ENCODE results near the gene ENDOV.
"Not testable (repeated sequence)": the region's sequence is repeated elsewhere in the genome, so short reads cannot be mapped to it uniquely, and the experiment has no call there.

The ENDOV gene

DNA sequence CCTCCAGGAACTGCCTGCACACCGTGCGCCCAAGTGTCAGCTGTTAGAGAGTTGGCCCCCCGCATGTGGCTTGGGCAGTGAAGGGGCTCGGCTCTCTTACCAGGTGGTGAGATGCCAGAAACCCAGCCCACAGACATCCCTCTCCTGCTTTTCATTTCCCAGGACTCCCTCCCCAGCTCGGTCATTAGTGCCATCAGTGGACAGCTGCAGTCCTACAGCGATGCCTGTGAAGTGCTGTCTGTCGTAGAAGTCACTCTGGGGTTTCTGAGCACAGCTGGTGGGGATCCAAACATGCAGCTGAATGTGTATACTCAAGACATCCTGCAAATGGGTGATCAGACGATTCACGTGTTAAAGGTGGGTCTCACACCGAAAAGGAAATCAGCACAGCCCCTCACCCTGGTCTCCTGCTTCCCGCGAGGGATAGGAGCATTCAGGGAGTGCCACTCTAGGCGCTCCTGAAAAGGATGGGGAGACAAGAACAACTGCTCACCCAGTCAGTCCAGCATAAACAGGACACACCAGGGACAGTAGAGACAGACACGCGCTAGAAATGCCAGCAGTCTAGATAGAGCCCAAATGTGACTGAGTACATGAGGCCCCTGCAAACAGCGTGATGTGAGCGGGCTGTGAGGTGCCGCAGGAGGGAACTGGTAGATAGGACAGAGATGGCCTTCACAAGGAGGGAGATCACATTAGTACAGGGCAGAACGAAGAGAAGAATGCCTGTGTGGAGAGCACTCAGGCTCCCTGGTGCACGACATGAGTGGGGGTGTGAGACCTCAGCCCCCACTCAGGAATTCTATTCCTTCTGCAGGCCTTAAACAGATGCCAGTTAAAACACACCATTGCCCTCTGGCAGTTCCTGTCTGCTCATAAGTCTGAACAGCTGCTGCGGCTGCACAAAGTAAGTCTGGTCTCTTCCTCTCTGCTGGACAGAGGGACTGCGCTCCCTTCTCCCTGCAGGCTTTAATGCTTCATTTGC lies 25.7 kb upstream of the ENDOV start:
- FAIRE-seq: no peak

GRCh38 chr17:80393241-80393890 lies 21.6 kb upstream of the ENDOV start:
- FAIRE-seq: no peak

- no peak for FAIRE-seq
These were observed 21.0 kb upstream of the ENDOV start for GRCh38 chr17:80393961-80394360.

GRCh38 chr17:80394629-80395216 lies 20.2 kb upstream of the ENDOV start:
- no peak for FAIRE-seq

DNA sequence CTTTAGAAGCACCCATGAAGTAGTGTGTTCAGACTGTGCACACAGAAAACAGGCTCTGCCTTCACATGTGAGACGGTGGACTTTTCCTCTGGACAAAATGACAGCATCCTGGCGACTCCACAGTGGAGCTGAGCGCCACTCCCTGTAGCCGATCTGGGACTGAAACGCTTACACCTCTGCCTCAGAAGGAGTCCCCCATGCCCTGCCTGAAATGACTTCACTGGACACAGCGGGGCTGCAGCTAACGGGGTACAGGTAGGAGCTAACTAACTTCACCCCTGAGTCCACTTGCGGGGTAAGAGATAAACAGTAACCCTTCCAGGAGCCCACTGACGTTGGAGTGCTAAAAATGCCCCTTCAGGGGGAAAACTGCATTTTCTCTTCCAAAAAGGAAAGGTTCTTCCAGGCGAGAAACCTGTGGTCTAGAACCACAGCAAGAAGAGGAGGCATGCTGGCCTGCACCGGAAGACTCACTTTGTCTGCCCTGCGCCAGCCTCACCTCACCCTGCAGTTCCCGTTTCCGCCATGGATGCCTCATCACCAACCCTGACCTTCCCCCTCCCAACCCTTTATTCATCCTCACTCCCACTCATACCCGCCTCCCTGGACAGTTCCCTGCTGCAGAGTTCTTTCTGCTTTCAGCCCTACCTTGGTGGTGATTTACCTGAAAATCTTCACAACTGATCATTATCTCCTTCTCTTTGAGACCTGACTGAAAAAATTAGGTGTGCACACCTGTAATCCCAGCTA lies 19.4 kb upstream of the ENDOV start:
- FAIRE-seq: no peak

GRCh38 chr17:80396157-80397033 lies 18.6 kb upstream of the ENDOV start:
- FAIRE-seq: no peak

- FAIRE-seq: no peak
These were observed 18.0 kb upstream of the ENDOV start for GRCh38 chr17:80397034-80397387.

DNA sequence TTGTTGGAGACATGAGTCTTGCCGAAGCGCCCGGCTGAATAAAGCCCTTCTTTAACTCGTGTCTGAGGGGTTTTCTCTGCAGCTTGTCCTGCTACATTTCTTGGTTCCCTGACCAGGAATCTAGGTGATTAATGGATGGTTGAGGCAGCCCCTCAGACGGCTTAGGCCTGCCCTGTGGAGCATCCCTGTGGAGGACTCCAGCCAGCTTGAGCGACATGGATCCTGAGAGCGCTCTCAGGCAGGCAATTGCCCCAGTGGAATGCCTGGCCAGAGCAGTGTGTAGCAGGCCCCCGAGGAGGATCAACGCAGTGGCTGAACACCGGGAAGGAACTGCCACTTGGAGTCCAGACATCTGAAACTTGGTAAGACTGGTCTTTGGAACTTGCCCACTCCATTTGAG lies 17.3 kb upstream of the ENDOV start:
- no peak for FAIRE-seq

DNA sequence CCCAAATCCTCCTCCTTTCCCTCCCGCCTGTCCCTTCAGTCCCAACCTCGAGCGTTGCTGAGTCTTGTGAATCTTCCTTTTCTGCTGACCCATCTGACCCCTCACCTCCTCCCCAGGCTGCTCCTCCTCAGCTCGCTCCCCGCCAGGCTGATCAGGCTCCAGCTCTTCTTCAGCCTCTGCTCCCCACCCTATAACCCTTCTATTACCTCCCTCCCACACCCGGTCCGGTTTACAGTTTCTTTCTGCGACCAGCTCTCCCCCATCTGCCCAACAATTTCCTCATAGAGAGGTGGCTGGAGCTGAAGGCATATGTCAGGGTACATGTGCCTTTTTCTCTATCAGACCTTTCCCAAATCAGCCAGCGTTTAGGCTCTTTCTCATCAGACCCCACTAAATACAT lies 13.9 kb upstream of the ENDOV start:
- not testable (repeated sequence) for FAIRE-seq

GRCh38 chr17:80402102-80402501 lies 12.9 kb upstream of the ENDOV start:
- not testable (repeated sequence) for FAIRE-seq

DNA sequence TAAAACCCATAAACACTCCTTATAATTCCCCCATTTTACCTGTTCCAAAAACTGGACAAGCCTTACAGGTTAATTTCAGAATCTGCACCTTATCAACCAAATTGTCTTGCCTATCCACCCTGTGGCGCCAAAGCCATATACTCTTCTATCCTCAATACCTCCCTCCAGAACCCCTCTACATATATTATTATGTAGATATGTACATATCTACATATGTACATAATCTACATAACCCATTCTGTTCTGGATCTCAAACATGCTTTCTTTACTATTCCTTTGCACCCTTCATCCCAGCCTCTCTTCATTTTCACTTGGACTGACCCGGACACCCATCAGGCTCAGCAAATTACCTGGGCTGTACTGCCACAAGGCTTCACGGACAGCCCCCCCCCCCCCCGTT lies 12.0 kb upstream of the ENDOV start:
- no peak for FAIRE-seq

DNA sequence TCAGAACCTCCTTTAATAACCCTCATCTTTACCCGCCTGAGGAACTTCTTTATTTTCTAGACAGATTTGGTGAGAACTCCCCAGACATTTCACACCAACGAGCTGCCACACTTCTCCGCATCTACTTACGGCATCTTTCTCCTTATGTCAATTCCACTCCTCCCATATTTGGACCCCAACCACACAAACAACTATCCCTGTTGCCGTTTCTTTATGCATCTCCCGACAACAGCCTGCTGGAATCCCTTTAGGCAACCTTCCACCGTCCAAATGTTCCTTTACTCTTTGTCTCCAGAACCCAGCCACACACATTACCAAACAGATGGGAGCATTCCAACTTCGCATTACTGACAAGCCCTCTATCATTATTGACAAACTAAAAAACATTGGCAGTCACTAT lies 8.8 kb upstream of the ENDOV start:
- FAIRE-seq: no peak

- not testable (repeated sequence) for FAIRE-seq
These were observed 7.0 kb upstream of the ENDOV start for GRCh38 chr17:80407917-80408316.

- FAIRE-seq: no peak
These were observed 6.1 kb upstream of the ENDOV start for GRCh38 chr17:80408872-80409271.

- FAIRE-seq: no peak
These were observed 5.3 kb upstream of the ENDOV start for GRCh38 chr17:80409626-80410025.

GRCh38 chr17:80410441-80411087 lies 4.4 kb upstream of the ENDOV start:
- not testable (repeated sequence) for FAIRE-seq

DNA sequence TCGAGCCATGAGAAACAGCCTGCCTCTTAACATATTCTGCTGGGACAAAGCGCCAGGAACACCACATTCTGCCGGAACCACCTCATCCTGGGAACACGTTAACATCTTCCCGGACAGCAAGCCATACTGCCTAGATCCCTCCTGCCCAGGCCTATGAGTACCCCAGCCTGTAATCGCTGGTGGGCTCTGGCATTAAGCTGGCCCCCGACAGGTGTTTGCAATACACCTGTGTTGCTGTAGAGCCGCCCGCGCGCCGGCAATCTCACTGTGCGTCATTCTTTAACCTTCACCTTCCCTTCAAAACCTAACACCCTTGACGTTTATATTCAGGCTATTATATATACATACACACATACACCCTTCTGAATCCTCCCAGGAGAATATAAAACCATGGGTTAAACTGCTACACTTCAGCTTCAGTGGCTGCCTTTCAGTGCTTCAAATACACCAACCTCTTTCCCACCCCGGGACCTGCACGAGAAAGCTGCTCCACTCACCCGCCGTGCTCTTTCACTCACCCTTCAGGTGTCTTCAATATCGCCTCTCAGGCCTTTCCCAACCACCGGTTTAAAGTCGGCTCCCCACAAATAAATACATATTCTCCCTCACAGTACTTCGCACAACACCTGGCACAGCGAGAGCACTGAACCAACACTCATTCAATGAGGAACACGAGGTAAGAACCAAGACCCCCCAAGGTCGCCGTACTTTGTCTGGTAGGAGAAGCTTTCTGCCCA lies 1.0 kb upstream of the ENDOV start:
- no peak for FAIRE-seq

GRCh38 chr17:80414508-80414802 lies 512 bp upstream of the ENDOV start:
- no peak for FAIRE-seq

DNA sequence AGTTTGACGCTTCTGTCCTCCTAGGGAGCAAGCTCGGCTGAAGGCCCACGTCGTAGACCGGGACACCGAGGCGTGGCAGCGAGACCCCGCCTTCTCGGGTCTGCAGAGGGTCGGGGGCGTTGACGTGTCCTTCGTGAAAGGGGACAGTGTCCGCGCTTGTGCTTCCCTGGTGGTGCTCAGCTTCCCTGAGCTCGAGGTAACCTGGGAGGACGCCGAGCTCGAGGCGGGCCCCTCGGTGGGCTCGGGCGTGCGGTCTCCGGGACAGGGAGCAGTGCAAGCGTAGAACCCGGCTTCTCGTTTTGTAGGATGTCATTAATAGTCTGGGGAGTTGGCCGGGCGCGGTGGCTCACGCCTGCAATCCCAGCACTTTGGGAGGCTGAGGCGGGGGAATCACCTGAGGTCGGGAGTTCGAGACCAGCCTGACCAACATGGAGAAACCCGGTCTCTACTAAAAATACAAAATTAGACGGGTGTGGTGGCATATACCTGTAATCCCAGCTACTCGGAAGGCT lies 715 bp downstream of the ENDOV start:
- FAIRE-seq: no peak

- no peak for FAIRE-seq
These were observed 1.4 kb downstream of the ENDOV start for GRCh38 chr17:80416260-80416939.
